LNCAP (cell line): Measurements from ENCODE around the gene ZC3H12C.

Experiments
- CTCF ChIP-seq: fragments of 450-650 bp; IDR thresholded peaks from 2 replicates; pipeline ENCODE4 v1.5.1; 2017; ENCODE audit warnings: mild to moderate bottlenecking

ZC3H12C gene

GRCh38 chr11:110078923-110079544 is 14.2 kb upstream of the ZC3H12C start:
- no peak for TF ChIP-seq CTCF

GRCh38 chr11:110079726-110080125 is 13.5 kb upstream of the ZC3H12C start:
- TF ChIP-seq CTCF = no peak

DNA sequence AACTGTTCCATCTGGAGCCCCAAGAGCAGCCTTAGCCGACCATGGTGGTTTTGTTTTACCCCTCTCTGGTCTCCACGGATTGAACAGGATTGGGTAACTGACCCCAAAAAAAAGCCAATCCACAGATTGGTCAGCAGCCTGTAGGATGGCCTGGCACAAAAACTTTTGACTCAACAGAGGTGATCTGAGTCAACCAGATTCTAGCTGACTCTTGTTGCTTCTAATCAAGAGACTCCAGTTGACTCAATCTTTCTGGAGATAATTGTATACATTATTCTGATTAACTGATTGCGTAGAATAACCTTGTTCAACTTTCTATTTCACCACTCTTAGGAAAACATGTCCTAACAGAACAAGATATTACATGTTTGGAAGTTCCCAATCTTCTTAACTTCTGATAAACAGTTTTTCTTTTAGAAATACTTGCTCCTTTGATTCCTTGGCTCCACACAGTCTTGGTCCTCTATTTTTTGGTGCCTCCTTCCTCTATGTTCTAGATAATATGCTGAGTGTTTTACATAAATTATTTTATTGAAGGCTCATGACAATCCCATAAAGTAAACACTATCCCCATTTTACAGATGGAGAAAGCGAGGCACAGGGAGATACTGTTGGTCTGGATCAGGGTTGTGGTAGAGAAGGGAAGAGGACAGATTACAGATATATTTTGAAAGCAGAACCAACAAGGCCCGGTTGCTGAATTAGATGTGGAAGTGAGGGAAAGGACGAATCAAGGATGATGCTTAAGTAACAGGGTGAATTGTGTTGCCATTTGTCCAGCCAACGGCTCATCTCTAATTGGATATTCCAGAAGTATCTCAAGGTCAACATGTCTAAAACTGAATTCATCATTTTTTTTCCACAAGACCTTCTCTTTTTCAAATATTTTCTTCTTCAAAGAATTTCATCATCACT is 11.5 kb upstream of the ZC3H12C start:
- no peak for TF ChIP-seq CTCF

DNA sequence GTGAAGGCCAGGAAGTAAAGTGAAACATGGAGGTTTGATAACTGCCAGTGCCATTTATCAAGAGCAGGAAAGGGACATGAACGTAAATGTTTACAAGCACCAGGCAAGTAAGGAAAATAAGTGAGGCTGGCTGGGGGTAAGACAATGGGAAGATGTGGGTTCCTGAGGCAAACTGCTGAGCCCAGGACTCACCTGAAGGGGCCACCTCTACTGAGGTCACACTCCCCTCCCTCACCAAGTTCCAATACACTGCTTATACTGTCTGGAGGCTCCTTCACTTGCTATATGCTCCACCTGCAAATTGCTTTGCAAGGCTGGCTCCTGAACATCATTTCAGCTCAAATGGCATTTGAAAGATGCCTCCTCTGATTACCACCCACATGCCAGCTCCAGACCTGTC is 10.3 kb upstream of the ZC3H12C start:
- TF ChIP-seq CTCF = no peak

DNA sequence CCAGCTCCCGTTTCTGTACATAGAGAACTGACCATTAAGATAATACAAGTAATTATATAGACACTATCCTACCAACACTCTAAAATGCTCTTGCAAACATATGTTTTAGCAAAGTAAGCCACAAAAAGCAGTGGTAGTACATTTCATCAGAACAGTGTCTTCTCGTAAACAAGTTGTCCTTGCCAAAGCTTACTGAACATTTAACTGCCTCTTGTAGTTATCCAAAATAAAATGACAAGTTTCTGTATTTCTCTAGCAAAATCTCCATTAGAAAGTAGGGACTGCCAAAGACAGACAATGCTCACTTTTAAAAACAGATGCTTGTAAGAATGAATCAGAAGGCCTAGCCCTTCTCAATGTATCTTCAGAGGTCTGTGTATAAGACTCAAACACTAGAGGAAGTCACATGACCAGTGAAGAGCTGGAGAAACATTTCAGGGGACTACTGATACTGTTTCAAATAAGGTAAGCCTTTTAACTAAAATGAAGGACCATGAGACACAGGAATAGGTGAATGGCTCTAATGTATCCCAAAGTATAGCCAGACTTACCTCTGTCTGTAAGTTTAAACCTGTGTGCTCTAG is 7.8 kb upstream of the ZC3H12C start:
- no peak for TF ChIP-seq CTCF

- TF ChIP-seq CTCF = no peak
These were observed 6.3 kb upstream of the ZC3H12C start for GRCh38 chr11:110086892-110087309.

DNA sequence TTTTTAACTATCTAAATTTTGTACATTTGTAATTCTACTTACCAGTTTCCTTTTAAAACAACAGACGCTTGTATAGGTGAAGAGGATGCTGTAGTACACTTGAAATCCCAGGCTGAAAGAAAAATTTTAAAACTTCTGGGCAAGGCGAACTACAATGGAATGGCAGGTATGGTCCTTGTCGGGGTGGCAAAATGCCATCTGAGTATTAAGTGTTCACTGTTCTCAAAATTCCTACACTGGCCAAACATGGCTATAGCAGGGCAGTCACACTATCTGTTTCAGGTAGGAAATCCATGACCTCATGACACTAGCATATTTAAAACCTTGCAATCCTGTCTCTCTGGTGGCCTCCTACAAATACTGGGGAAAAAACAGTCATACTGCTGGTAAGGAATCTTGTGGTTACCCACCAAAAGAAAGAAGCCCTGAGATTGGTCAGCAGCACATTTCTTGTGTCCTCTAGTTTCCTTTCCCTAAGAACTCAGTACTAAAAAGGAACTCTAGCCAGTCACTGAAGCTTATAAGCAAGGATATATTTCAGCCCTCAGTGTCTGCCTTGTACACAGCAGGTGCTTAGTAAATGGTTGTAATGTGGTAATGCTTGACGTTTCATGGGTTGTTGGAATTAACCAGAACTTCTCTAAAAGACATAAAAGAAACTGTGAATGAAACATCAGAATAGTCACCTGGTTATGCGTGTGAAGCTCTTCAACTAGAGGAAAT is 5.2 kb upstream of the ZC3H12C start:
- no peak for TF ChIP-seq CTCF
